Mammary epithelial cell (primary cell): Measurements from ENCODE around the gene CTF1.

ENCODE experiments used
- CTCF ChIP-seq, 2 donors: IDR thresholded peaks in 1 of 2; conservative IDR thresholded peaks in 1 of 2; 2 replicates each; pipeline ENCODE4 v1.5.1; 2011 to 2012; ENCODE audit warnings: inconsistent platforms in 2 of 2, low read length in 2 of 2, mild to moderate bottlenecking in 2 of 2, control low read depth in 1 of 2, low read depth in 1 of 2; ENCODE audit not compliant: insufficient read depth in 1 of 2; ENCODE audit errors: extremely low read depth in 1 of 2
- EZH2 ChIP-seq: IDR thresholded peaks from 2 replicates; pipeline ENCODE4 v1.6.1; 2012; ENCODE audit warnings: low read length, inconsistent platforms, borderline replicate concordance

DNA sequence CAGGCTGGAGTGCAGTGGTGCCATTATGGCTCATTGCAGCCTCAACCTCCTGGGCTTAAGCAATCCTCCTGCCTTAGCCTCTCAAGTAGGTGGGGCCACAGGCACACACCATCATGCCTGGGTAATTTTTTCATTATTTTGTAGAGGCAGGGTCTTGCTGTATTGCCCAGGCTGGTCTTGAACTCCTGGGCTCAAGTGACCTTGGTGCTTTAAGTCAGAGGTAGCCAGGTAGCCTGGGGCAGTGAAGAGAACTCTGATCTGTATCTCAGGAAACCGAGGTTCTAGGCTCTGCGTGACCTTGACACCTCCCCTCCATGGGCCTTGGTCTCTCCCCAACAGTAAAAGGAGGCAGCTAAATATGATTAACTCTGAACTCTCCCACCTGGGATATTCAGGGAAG, 3.4 kb downstream of the CTF1 start:
- no peak for TF ChIP-seq CTCF (conservative IDR thresholded peaks at IDR 0.05 in 1 of 2, IDR thresholded peaks at IDR 0.05 in 1 of 2; ENCODE audit: extremely low read depth in 1 of 2, insufficient read depth in 1 of 2, low read depth in 1 of 2, low read length in 2 of 2)
- no peak for TF ChIP-seq EZH2
